ENCODE measurements around the gene RNU5B-1. TPM values are rescaled to one million over a fixed set of nuclear protein-coding genes. Genes with fewer than 3 reads are reported as not detected.

RNU5B-1 gene
- total RNA-seq, 4 donors from 2014 or later, result not detected

GRCh38 chr15:65337436-65338070 lies 33.1 kb downstream of the RNU5B-1 start:
- H3K4me3 ChIP-seq (ENCODE audit: low read depth, poor library complexity, severe bottlenecking), result no peak overlapping the region
- TF ChIP-seq POLR2A (IDR thresholded peaks at IDR 0.05) (no peak), CTCF (IDR thresholded peaks at IDR 0.05) (no peak)
- 49 to 51% methylated on average over 6 of the region's 6 CpGs for WGBS, 2 donors
- DNase-seq (ENCODE audit: low spot score in 2 of 2), result no peak
- intact Hi-C loops (cut with DNase I; ENCODE audit: low total_unique reads), result no loop called here

- no peak for DNase-seq (ENCODE audit: low spot score in 2 of 2)
- TF ChIP-seq POLR2A (IDR thresholded peaks at IDR 0.05) (no peak), CTCF (IDR thresholded peaks at IDR 0.05) (no peak)
- intact Hi-C loops (cut with DNase I; ENCODE audit: low total_unique reads), result no loop called here
- H3K4me3 ChIP-seq (ENCODE audit: low read depth, poor library complexity, severe bottlenecking), result no peak overlapping the region
- 63 to 67% methylated on average over 3 of the region's 3 CpGs for WGBS, 2 donors
Measured at GRCh38 chr15:65338366-65338765, 33.9 kb downstream of the RNU5B-1 start.

- no peak overlapping the region for H3K4me3 ChIP-seq (ENCODE audit: low read depth, poor library complexity, severe bottlenecking)
Measured at GRCh38 chr15:65338823-65339222, 34.3 kb downstream of the RNU5B-1 start.

GRCh38 chr15:65339416-65339815 lies 34.9 kb downstream of the RNU5B-1 start:
- 82 to 89% methylated on average over 6 of the region's 6 CpGs for WGBS, 2 donors
- no peak overlapping the region for H3K4me3 ChIP-seq (ENCODE audit: low read depth, poor library complexity, severe bottlenecking)
- TF ChIP-seq CTCF (IDR thresholded peaks at IDR 0.05), result no peak
- no peak for TF ChIP-seq POLR2A (IDR thresholded peaks at IDR 0.05)
- DNase-seq (ENCODE audit: low spot score in 2 of 2), result no peak
- intact Hi-C loops (cut with DNase I; ENCODE audit: low total_unique reads), result no loop called here

More at GRCh38 chr15:65338823-65339222, 34.3 kb downstream of the RNU5B-1 start:
- DNase-seq (ENCODE audit: low spot score in 2 of 2), result no peak
- intact Hi-C loops (cut with DNase I; ENCODE audit: low total_unique reads), result no loop called here
- 91 to 92% methylated on average over 8 of the region's 8 CpGs for WGBS, 2 donors
- no peak for TF ChIP-seq POLR2A (IDR thresholded peaks at IDR 0.05)
- TF ChIP-seq CTCF (IDR thresholded peaks at IDR 0.05), result no peak

GRCh38 chr15:65339920-65340319 lies 35.4 kb downstream of the RNU5B-1 start:
- no peak for DNase-seq (ENCODE audit: low spot score in 2 of 2)
- WGBS, 2 donors, result 50 to 53% methylated on average over 7 of the region's 7 CpGs
- intact Hi-C loops (cut with DNase I; ENCODE audit: low total_unique reads), result no loop called here
- no peak for TF ChIP-seq CTCF (IDR thresholded peaks at IDR 0.05)
- TF ChIP-seq POLR2A (IDR thresholded peaks at IDR 0.05), result no peak
- no peak overlapping the region for H3K4me3 ChIP-seq (ENCODE audit: low read depth, poor library complexity, severe bottlenecking)

- TF ChIP-seq CTCF (IDR thresholded peaks at IDR 0.05) (no peak), POLR2A (IDR thresholded peaks at IDR 0.05) (no peak)
- 93 to 96% methylated on average over 9 of the region's 9 CpGs for WGBS, 2 donors
- no peak overlapping the region for H3K4me3 ChIP-seq (ENCODE audit: low read depth, poor library complexity, severe bottlenecking)
- no peak for DNase-seq (ENCODE audit: low spot score in 2 of 2)
- intact Hi-C loops (cut with DNase I; ENCODE audit: low total_unique reads), result no loop called here
Measured at GRCh38 chr15:65342493-65342892, 38.0 kb downstream of the RNU5B-1 start.

All from lower leg skin (tissue), 4 donors.